Immature natural killer cell (primary cell): ENCODE data around the gene CHD1. TPM values are rescaled to one million over a fixed set of nuclear protein-coding genes. Genes with fewer than 3 reads are reported as not detected.
"Not testable (repeated sequence)": the region's sequence is repeated elsewhere in the genome, so short reads cannot be mapped to it uniquely, and the experiment has no call there.

ENCODE experiments used
- DNase-seq, 3 donors: peaks; one replicate each; pipeline ENCODE4 v3.0.0; 2022; ENCODE audit warnings: mixed read lengths in 1 of 3
- H3K27ac Mint-ChIP-seq, 6 donors: one replicate each; pipeline ENCODE4 v1.8.0; 2020; ENCODE audit warnings: mixed read lengths in 6 of 6, mild to moderate bottlenecking in 5 of 6, inconsistent platforms in 4 of 6, moderate library complexity in 3 of 6
- H3K27me3 Mint-ChIP-seq, 3 donors: one replicate each; pipeline ENCODE4 v1.8.0; 2020 to 2021; ENCODE audit warnings: low read depth in 3 of 3, mild to moderate bottlenecking in 3 of 3, mixed read lengths in 3 of 3, moderate library complexity in 3 of 3, inconsistent platforms in 1 of 3
- H3K36me3 Mint-ChIP-seq, 3 donors: one replicate each; pipeline ENCODE4 v1.8.0; 2020; ENCODE audit warnings: mixed read lengths in 3 of 3, inconsistent platforms in 2 of 3, mild to moderate bottlenecking in 2 of 3
- H3K4me1 Mint-ChIP-seq, 2 donors: one replicate each; pipeline ENCODE4 v1.8.0; 2020; ENCODE audit warnings: inconsistent platforms in 2 of 2, mild to moderate bottlenecking in 2 of 2, mixed read lengths in 2 of 2, moderate library complexity in 1 of 2
- H3K4me3 Mint-ChIP-seq, 5 donors: one replicate each; pipeline ENCODE4 v1.8.0; 2020; ENCODE audit warnings: mild to moderate bottlenecking in 5 of 5, mixed read lengths in 5 of 5, inconsistent platforms in 3 of 5, moderate library complexity in 3 of 5
- H3K9me3 Mint-ChIP-seq, 6 donors: one replicate each; pipeline ENCODE4 v1.8.0; 2020; ENCODE audit warnings: mild to moderate bottlenecking in 6 of 6, mixed read lengths in 6 of 6, inconsistent platforms in 4 of 6, moderate library complexity in 3 of 6
- polyA plus RNA-seq, 3 donors: library from polyadenylated mRNA; unstranded; fragments of 300-500 nt; fragmentation: Illumina TruSeq; gene quantifications; one replicate each; pipeline ENCODE4 v1.2.3, GENCODE V29; 2021

CHD1 gene
- polyA plus RNA-seq, 3 donors from 2014 or later = 5.0 to 10.4 (median 5.5) TPM

DNA sequence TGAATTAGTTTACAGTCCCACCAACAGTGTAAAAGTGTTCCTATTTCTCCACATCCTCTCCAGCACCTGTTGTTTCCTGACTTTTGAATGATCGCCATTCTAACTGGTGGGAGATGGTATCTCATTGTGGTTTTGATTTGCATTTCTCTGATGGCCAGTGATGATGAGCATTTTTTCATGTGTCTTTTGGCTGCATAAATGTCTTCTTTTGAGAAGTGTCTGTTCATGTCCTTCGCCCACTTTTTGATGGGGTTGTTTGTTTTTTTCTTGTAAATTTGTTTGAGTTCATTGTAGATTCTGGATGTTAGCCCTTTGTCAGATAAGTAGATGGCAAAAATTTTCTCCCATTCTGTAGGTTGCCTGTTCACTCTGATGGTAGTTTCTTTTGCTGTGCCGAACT, 27.1 kb upstream of the CHD1 start:
- not testable (repeated sequence) for H3K9me3 Mint-ChIP-seq, H3K36me3 Mint-ChIP-seq, H3K27me3 Mint-ChIP-seq, H3K4me3 Mint-ChIP-seq, DNase-seq, H3K27ac Mint-ChIP-seq, H3K4me1 Mint-ChIP-seq

DNA sequence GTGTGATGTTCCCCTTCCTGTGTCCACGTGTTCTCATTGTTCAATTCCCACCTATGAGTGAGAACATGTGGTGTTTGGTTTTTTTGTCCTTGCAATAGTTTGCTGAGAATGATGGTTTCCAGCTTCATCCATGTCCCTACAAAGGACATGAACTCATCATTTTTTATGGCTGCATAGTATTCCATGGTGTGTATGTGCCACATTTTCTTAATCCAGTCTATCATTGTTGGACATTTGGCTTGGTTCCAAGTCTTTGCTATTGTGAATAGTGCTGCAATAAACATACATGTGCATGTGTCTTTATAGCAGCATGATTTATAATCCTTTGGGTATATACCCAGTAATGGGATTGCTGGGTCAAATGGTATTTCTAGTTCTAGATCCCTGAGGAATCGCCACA, 26.7 kb upstream of the CHD1 start:
- H3K27me3 Mint-ChIP-seq, H3K4me1 Mint-ChIP-seq, H3K36me3 Mint-ChIP-seq, H3K4me3 Mint-ChIP-seq, H3K27ac Mint-ChIP-seq, DNase-seq, H3K9me3 Mint-ChIP-seq: not testable (repeated sequence)

DNA sequence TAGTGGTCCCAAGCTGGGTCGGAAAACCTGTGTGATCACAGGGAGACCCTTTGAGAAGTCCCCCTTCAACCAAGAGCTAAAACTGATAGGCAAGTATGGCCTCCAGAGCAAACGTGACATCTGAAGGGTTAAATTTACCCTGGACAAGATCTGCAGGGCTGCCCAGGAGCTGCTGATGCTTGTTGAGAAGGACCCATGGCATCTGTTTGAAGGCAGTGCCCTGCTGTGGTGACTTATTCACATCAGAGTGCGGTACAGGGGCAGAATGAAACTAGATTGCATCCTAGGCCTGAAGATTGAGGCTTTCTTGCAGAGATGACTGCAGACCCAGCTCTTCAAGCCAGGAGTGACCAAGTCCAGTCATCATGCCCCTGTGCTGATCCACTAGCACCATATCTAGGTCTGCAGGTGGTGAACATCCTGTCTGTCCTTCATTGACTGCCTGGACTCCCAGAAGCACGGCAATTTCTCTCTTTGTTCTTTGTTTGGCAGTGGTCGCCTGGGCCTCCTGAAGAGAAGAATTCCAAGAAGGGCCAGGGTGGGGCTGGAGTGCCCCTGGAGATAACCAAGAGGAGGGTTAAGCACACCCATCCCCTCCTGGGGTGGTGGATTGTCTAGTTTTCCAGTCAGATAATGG, 25.7 kb upstream of the CHD1 start:
- H3K27ac Mint-ChIP-seq = no peak overlapping the region
- H3K4me1 Mint-ChIP-seq = no peaks in the 10 kb centered on the region
- no peak overlapping the region for H3K4me3 Mint-ChIP-seq

DNA sequence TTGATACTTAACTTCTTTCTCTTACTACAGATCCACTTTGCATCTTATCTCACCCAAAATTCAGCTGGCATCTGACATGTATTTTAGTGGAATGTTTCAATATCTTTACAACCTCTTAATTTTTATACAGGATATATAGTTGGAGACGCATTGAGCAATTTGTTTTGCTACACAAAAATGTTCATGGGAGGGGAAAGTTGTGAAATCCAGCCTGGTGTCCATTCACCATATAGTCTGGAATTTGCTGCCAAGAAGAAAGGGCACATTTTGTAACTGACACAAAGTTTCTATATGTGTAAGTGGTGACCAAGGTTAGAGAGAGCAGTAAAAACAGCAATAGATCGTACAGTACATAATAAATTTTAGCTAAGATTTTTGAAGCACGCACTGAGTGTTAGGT, 14.0 kb upstream of the CHD1 start:
- no peak overlapping the region for H3K4me3 Mint-ChIP-seq
- peaks cover 2 to 9% of the 10 kb centered on the region in 2 donors for H3K4me1 Mint-ChIP-seq

More for the DNA sequence above, 25.7 kb upstream of the CHD1 start:
- DNase-seq = no peak
- peaks cover 0 to 3% (median 0%) of the 10 kb centered on the region in 6 donors for H3K9me3 Mint-ChIP-seq
- no peaks in the 10 kb centered on the region for H3K36me3 Mint-ChIP-seq
- H3K27me3 Mint-ChIP-seq = peaks cover 0 to under 1% (median 0%) of the 10 kb centered on the region in 3 donors

DNA sequence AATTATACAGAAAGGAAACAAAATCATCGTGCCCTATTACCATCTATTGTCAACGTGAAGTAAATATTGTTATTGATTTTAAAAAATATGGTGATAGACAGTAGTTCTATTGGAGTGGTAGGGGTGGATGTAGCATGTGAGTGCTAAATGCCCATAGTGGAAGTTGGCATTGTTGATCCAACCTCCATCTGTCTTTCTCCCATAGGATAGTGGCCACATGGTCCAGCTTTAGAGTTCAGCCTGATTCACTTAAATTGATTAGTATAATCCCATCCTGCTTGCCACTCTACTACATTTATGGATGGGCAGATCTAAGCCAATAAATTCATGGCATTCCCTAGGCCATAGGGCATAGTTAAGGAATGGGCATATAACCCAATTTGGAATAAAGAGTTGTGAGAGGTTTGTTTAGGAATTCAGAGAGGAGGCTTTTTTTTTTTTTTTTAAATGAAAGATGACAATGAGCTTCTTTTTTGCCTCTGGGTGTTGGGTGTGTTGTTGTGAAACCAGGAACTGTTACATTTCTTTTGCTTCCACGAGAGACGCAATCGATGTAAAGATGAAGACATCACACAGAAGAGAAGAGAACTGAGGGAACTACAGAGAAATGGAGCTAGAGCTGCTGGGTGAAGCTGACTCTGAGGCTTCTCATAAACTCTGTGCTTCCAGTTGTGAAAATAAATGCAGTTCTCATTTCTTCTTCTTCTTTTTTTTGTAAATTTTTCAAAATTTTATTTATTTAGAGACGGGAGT, 12.5 kb upstream of the CHD1 start:
- Mint-ChIP-seq H3K4me3 (no peak overlapping the region), H3K27ac (peak overlapping the region in 2 of 6 donors; percentile 24 to 48), H3K36me3 (no peaks in the 10 kb centered on the region), H3K4me1 (peaks cover 2 to 9% of the 10 kb centered on the region in 2 donors), H3K9me3 (no peaks in the 10 kb centered on the region), H3K27me3 (peaks cover 0 to 2% (median 2%) of the 10 kb centered on the region in 3 donors)
- DNase-seq = no peak

More for the DNA sequence above, 14.0 kb upstream of the CHD1 start:
- H3K36me3 Mint-ChIP-seq = no peaks in the 10 kb centered on the region
- no peak for DNase-seq
- H3K27ac Mint-ChIP-seq = peak overlapping the region in 1 of 6 donors; percentile 1
- H3K27me3 Mint-ChIP-seq = peaks cover 0 to 2% (median 2%) of the 10 kb centered on the region in 3 donors
- no peaks in the 10 kb centered on the region for H3K9me3 Mint-ChIP-seq

DNA sequence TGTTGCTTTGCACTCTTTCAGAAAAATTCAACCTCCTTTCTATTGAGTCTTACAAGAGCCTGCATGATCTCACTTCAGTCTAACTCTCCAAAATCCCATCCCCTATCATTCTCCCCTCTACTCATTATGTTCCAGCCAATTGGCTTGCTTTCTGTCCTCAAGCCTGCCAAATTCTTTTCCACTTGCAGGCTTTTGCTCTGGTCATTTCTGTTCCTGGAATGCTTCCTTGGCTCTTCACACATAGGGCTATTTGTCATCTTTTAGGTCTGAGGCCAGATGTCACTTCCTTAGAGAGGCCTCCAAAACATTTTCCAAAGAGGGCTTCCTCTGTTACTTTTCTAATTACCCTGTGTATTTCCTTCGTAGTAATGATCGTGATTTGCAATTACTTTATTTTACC, 11.8 kb upstream of the CHD1 start:
- Mint-ChIP-seq H3K36me3 (no peaks in the 10 kb centered on the region), H3K9me3 (no peaks in the 10 kb centered on the region), H3K27me3 (peaks cover 0 to 2% (median 0%) of the 10 kb centered on the region in 3 donors), H3K27ac (peak overlapping the region in 2 of 6 donors; percentile 3 to 51), H3K4me3 (no peak overlapping the region), H3K4me1 (peaks cover 2 to 11% of the 10 kb centered on the region in 2 donors)
- DNase-seq = no peak

DNA sequence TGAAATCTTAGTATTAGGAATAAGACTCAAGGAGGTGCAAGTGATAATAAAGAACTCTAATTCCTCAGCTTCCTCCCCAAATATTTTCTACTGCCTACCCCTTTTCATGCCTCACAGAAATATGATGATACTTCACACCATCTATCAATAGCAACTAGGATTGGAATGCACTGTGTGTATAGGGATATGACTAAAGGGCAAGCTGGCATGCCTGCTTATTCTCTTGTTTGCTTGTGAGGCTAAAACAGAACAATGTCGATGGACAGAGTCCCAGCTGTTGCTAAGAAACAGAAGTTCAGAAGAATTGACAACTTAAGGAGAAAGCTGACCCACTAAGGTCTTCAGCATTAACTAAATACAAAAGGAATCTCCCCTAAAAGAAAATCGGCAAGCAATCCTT, 9.7 kb upstream of the CHD1 start:
- DNase-seq = no peak
- Mint-ChIP-seq H3K9me3 (no peaks in the 10 kb centered on the region), H3K4me3 (no peak overlapping the region), H3K27me3 (peaks cover 0 to 2% (median 0%) of the 10 kb centered on the region in 3 donors), H3K36me3 (no peaks in the 10 kb centered on the region), H3K27ac (peak overlapping the region in 1 of 6 donors; percentile 18), H3K4me1 (peaks cover 20 to 32% of the 10 kb centered on the region in 2 donors)

DNA sequence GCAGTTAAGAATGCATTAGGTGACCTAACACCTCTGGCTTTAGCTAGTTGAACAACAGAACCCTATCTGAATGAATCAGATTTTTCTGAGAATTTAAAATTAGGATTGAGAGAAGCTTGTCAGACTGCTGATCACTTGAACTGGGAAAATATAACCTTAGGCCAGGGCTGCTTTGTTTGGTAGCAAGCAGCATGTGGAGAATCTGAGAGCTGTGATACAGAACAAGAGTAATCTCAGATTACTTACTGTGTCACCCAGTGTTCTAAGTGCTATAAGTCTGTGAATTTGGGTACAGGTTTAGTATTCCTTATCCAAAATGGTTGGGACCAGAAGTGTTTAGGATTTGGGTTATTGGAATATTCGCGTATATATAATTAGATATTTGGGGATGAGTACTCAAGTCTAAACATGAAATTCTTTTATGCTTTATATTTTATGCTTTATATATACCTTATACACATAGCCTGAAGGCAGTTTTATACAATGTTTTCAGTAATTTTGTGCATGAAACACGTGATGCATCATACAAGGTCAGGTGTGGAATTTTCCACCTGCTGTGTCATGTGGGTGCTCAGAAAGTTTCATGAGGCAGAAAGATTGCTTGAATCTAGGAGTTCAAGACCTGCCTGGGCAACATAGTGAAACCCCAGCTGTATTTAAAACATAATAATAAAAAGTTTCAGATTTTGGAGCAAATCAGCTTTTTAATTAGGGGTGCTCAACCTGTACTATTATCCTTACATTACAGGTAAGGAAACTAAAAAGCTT, 8.3 kb upstream of the CHD1 start:
- H3K4me3 Mint-ChIP-seq = no peak overlapping the region
- no peaks in the 10 kb centered on the region for H3K9me3 Mint-ChIP-seq
- peak overlapping the region in 3 of 6 donors; percentile 6 to 17 (median 15) for H3K27ac Mint-ChIP-seq
- H3K36me3 Mint-ChIP-seq = no peaks in the 10 kb centered on the region
- no peak for DNase-seq
- peaks cover 0 to 2% (median 0%) of the 10 kb centered on the region in 3 donors for H3K27me3 Mint-ChIP-seq
- peaks cover 30 to 46% of the 10 kb centered on the region in 2 donors for H3K4me1 Mint-ChIP-seq

DNA sequence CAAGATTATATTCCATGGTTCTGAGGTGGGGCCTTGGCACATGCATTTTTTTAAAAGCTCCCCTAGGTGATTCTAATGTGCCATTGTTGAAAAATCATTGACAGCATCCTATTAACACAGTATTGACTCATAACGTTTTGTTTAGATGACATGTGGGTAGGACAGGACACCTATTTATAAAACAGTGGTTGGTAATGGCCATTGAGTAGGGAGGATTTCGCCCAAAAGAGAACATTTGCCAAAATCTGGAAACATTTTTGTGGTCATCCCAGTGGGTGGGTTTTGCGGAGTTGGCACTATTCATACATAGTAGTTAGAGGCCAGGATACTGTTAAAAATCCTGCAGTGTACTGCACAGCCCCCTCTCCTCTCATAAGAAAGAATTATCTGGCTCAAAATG, 6.4 kb upstream of the CHD1 start:
- H3K9me3 Mint-ChIP-seq = no peaks in the 10 kb centered on the region
- H3K27ac Mint-ChIP-seq = peak overlapping the region; percentile 75 to 98 (median 96)
- peaks cover 0 to 2% (median under 1%) of the 10 kb centered on the region in 3 donors for H3K27me3 Mint-ChIP-seq
- DNase-seq = no peak
- no peaks in the 10 kb centered on the region for H3K36me3 Mint-ChIP-seq
- peaks cover 42 to 53% of the 10 kb centered on the region in 2 donors for H3K4me1 Mint-ChIP-seq
- H3K4me3 Mint-ChIP-seq = no peak overlapping the region

DNA sequence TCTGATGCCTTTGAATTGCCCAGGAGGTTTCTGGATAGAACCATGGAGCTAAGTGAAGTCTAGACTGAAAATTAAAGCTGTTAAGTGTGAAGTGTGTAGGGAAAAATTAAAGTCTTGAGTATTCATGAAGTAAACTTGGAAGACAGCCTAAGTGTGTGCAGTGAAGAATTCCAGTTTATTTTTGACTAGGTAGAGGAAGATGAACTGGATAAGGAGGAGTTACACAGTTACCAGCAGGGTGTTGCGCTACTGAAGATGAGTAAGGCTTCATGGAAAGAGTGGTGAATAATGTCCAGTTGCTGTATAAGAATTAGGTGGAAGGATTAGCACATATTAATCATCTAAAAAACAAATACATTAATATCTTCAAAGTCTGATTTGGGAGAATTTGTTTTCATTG, 5.7 kb upstream of the CHD1 start:
- H3K4me1 Mint-ChIP-seq = peaks cover 48 to 60% of the 10 kb centered on the region in 2 donors
- H3K27ac Mint-ChIP-seq = peak overlapping the region; percentile 88 to 98 (median 96)
- H3K36me3 Mint-ChIP-seq = no peaks in the 10 kb centered on the region
- no peak for DNase-seq
- no peaks in the 10 kb centered on the region for H3K9me3 Mint-ChIP-seq
- peaks cover 4 to 8% (median 4%) of the 10 kb centered on the region in 3 donors for H3K27me3 Mint-ChIP-seq
- H3K4me3 Mint-ChIP-seq = no peak overlapping the region

DNA sequence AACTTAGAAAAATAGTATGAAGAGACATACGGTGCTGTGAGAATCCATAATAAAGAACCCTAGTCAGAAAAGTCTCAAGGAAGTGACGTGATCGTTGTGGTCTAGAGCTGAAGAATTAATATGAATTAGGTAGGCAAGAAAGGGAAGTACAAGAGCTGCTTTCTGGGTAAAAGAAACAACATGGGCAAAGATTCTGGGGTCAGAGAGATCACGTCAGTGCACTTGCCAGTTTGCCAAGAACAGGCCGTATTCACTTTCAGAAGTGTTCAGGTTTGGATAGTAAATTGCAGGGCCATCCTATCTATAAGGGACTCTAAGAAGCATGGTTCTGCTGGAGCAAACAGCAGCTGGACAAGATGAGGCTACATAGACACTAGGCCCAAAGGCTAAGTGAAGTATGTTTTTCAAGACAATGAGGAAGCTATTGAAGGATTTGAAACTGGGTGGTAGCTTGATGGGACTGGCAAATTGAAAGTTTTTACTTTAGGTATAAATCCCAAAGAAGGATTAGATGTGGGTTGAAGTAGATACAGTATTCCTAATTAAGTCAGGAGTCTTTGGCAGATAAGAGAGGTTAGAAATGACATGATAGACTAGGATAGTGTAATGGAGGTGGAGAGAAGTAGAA, 4.8 kb upstream of the CHD1 start:
- peaks cover 47 to 60% of the 10 kb centered on the region in 2 donors for H3K4me1 Mint-ChIP-seq
- peaks cover 14 to 15% (median 14%) of the 10 kb centered on the region in 3 donors for H3K27me3 Mint-ChIP-seq
- no peaks in the 10 kb centered on the region for H3K36me3 Mint-ChIP-seq
- H3K9me3 Mint-ChIP-seq = no peaks in the 10 kb centered on the region
- H3K27ac Mint-ChIP-seq = peak overlapping the region; percentile 95 to 98 (median 96)
- H3K4me3 Mint-ChIP-seq = peak overlapping the region; percentile 4 to 52 (median 42)
- DNase-seq = peak; percentile 63 to 74 (median 67)

DNA sequence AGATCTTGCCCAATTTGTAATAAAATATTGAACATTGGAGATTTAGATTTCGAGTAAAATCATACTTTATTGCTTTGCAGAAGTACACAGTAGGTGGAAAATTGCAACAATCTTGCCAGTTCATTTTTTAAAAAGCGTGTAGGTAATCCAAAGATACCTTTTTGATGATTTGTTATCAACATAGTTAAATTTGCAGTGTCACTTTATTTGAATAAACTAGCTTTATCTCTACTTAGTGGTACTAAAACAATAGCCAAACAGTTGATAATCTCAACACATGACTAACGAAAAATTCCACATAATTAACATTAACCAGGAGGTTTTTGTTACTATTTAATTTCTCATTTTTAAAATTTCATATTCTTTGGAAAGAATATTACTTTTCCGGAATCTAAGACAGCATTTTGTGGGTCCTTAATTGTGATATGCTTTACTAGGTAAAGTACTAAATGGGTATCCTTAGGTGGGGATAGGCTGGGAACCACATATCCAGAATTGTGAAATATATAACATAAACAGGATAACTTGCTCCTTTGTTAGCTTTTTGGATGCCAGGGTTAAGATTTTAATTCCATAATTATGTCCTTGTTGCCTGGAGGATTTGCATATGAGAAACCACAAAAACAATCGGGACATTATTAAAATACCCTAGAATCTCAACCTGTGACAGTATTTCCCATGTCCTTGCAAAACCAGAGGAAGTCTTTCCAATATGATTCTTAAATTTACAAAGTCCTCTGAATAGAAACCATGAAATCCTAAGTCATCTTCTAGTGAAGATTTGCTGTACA, 2.4 kb upstream of the CHD1 start:
- Mint-ChIP-seq H3K4me3 (peak overlapping the region in 4 of 5 donors; percentile 21 to 98 (median 79)), H3K4me1 (peaks cover 60 to 78% of the 10 kb centered on the region in 2 donors), H3K27me3 (peaks cover 24 to 27% (median 25%) of the 10 kb centered on the region in 3 donors), H3K9me3 (no peaks in the 10 kb centered on the region), H3K27ac (peak overlapping the region; percentile 95 to 99 (median 97)), H3K36me3 (no peaks in the 10 kb centered on the region)
- no peak for DNase-seq
